CD4-positive, alpha-beta T cell (primary cell): ENCODE results near the gene OLFML2A. TPM values are rescaled to one million over a fixed set of nuclear protein-coding genes. Genes with fewer than 3 reads are reported as not detected.

Experiments used
- ATAC-seq: fragments of 200-7000 bp; cut with Tn5 transposase; one replicate; pipeline ENCODE4 v1.10.0; 2022; ENCODE audit warnings: mild to moderate bottlenecking; ENCODE audit not compliant: poor library complexity
- CTCF ChIA-PET: fragments of 350-600 bp; sonication (Branson Sonifier 250); formaldehyde crosslinking; loops from one replicate; lab custom pipeline; 2021; ENCODE audit warnings: antibody characterized with exemption, inconsistent platforms; lab: Charles Lee
- POLR2A ChIA-PET: fragments of 350-600 bp; sonication (Branson Sonifier 250); formaldehyde crosslinking; loops from one replicate; lab custom pipeline; 2021; ENCODE audit warnings: antibody characterized with exemption, inconsistent platforms; lab: Charles Lee
- DNase-seq, 14 experiments: peaks; one replicate each; pipeline ENCODE4 v3.0.0-alpha.2; 2013 to 2020; ENCODE audit warnings: mixed read lengths in 2 of 14
- H3K27ac ChIP-seq, 2 donors: one replicate each; pipeline versions ENCODE4 v1.5.1 to v1.7.0; 2013; ENCODE audit warnings: low read length in 2 of 2, low read depth in 1 of 2, mild to moderate bottlenecking in 1 of 2
- H3K27me3 ChIP-seq, 2 experiments: 1 replicate in 1 of 2; 2 replicates in 1 of 2; pipeline versions ENCODE4 v1.6.1 to v1.7.0; 2013; ENCODE audit warnings: low read length in 2 of 2, control low read depth in 1 of 2, mild to moderate bottlenecking in 1 of 2, moderate library complexity in 1 of 2; ENCODE audit not compliant: insufficient read depth in 2 of 2, control insufficient read depth in 1 of 2
- H3K36me3 ChIP-seq: one replicate; pipeline ENCODE4 v1.6.1; 2013; ENCODE audit warnings: low read length, control low read depth; ENCODE audit not compliant: insufficient read depth
- H3K4me1 ChIP-seq: one replicate; pipeline ENCODE4 v1.6.1; 2013; ENCODE audit warnings: low read length, control low read depth; ENCODE audit not compliant: insufficient read depth
- H3K4me3 ChIP-seq: one replicate; pipeline ENCODE4 v1.5.1; 2013; ENCODE audit warnings: mild to moderate bottlenecking, low read length, moderate library complexity
- H3K9me3 ChIP-seq, 2 experiments: 1 replicate in 1 of 2; 2 replicates in 1 of 2; pipeline versions ENCODE4 v1.6.1 to v1.7.0; 2013; ENCODE audit warnings: low read length in 2 of 2, mild to moderate bottlenecking in 2 of 2, control low read depth in 1 of 2, moderate library complexity in 1 of 2; ENCODE audit not compliant: control insufficient read depth in 1 of 2, insufficient read depth in 1 of 2
- H3K27ac Mint-ChIP-seq: one replicate; pipeline ENCODE4 v1.8.0; 2020; ENCODE audit warnings: mixed read lengths
- H3K27me3 Mint-ChIP-seq: one replicate; pipeline ENCODE4 v1.8.0; 2021; ENCODE audit warnings: mixed read lengths
- H3K36me3 Mint-ChIP-seq: one replicate; pipeline ENCODE4 v1.8.0; 2021; ENCODE audit warnings: low read depth, mixed read lengths
- H3K4me1 Mint-ChIP-seq: one replicate; pipeline ENCODE4 v1.8.0; 2021; ENCODE audit warnings: low read depth, mixed read lengths
- H3K4me3 Mint-ChIP-seq: one replicate; pipeline ENCODE4 v1.8.0; 2020; ENCODE audit warnings: mild to moderate bottlenecking, mixed read lengths
- H3K9me3 Mint-ChIP-seq: one replicate; pipeline ENCODE4 v1.8.0; 2020; ENCODE audit warnings: mixed read lengths
- CTCF ChIP-seq: fragments of 200-600 bp; IDR thresholded peaks from one replicate; pipeline ENCODE4 v1.8.0; 2022; ENCODE audit warnings: antibody characterized with exemption, mild to moderate bottlenecking
- intact Hi-C, 2 experiments: fragments of 100-400 bp; cut with DNase I in 1 of 2; cut with micrococcal nuclease in 1 of 2; formaldehyde crosslinking; loops; one replicate each; pipeline versions ENCODE4 v1.15.1 to v1.9.0; 2023 to 2025; cut with DNase I, micrococcal nuclease
- total RNA-seq, 174 experiments: library from RNA in 2 of 174; stranded (reverse) in 2 of 174; gene quantifications; one replicate each; pipeline ENCODE4 v1.2.3 and lab custom pipeline; 2021 to 2026

OLFML2A gene
- total RNA-seq, 2 experiments from 2014 or later: not detected

DNA sequence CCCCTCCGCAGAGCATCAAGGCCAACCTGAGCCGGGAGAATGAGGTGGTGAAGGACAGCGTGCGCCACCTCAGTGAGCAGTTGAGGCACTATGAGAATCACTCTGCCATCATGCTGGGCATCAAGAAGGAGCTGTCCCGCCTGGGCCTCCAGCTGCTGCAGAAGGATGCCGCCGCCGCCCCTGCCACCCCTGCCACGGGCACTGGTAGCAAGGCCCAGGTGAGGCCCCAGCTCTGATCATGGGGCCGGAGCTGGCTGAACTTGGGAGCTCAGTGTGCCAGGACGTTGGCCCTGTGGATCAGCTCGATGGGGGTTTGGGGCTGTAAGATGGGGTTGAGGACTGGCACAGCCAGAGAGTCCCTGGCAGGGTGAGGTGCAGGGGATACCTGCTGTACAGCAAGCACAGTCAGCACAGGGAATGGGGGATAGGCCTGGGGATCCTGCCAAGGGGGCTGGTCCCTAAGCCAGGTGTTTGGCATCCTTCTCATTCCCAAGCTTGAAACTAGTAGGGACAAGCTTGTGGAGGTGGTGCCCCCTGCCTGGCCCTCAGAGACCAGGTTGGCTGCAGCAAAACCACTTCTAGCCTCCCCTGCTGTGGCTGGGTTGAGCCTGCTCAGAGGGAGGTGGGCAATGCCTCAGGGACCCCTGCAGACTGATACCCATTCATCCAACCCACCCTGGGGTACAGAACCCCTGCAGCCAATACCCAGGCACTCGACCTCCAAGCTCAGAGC is 22.5 kb downstream of the OLFML2A start:
- Histone ChIP-seq H3K36me3 (no peaks in the 10 kb centered on the region), H3K27ac (no peak overlapping the region), H3K27me3 (peaks cover 0 to 2% of the 10 kb centered on the region in 2 experiments), H3K4me1 (no peaks in the 10 kb centered on the region), H3K9me3 (no peaks in the 10 kb centered on the region), H3K4me3 (no peak overlapping the region)
- DNase-seq (no peak), ATAC-seq (no peak)
- intact Hi-C loops: no loop called here
- Mint-ChIP-seq H3K36me3 (no peaks in the 10 kb centered on the region), H3K4me1 (no peaks in the 10 kb centered on the region), H3K4me3 (no peak overlapping the region), H3K9me3 (no peaks in the 10 kb centered on the region), H3K27ac (no peak overlapping the region), H3K27me3 (peaks cover 13% of the 10 kb centered on the region)
- TF ChIP-seq CTCF: no peak
- POLR2A ChIA-PET: no interaction called here
- CTCF ChIA-PET: no interaction called here

DNA sequence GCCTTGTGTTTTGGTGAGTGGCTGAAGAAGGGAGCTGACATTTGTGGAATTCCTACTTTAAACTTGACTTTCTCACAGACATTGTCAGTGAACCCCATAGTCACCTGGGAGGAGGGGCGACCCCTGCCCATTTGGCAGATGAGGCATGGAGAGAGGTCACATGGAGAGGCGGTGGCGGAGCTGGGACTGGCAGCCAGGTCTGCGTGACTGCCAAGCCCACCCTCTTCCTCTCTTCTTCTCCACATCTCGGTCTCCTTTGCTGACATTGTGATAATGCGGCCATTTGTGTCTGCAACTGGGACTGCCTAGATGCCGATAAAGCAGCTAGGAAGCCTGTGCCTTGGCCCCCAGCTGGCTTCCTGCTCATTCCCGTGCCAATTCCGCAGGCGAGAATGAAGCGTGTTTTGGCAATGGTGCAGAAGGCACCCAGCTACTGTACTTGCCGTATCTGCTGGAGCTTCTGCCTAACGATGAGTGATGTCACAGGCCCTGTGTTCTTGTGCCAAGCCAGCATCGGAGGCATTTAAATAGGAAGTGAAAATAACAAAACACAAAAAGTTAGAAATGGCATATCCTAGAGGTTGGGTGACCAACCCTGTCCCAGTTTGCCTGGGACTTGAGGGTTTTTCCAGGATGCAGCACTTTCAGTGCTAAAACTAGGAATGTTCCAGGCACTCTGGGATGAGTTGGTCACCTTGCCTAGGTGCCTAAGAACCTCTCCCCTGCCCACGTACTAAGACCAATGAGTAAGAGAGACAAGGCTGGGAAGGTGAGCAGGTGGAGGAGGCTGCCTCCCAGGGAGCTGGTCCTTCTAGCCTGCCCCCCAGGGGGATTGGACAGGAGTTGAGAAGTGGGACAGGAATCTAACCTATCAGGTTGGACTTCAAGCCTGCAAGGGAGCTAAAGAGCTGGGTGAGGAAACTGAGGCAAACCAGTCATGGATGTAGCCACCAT is 23.6 kb downstream of the OLFML2A start:
- POLR2A ChIA-PET: no interaction called here

More for the DNA sequence above, 23.6 kb downstream of the OLFML2A start:
- no peaks in the 10 kb centered on the region for H3K36me3 ChIP-seq
- ATAC-seq (no peak), DNase-seq (peak in 3 of 14 experiments; percentile 7 to 46 (median 45))
- Mint-ChIP-seq H3K4me1 (no peaks in the 10 kb centered on the region), H3K36me3 (no peaks in the 10 kb centered on the region), H3K27me3 (peaks cover 17% of the 10 kb centered on the region), H3K4me3 (no peak overlapping the region), H3K27ac (no peak overlapping the region), H3K9me3 (no peaks in the 10 kb centered on the region)
- no peak overlapping the region for H3K27ac ChIP-seq
- no peaks in the 10 kb centered on the region for H3K4me1 ChIP-seq
- intact Hi-C loops: no loop called here
- H3K27me3 ChIP-seq: peaks cover 0 to 2% of the 10 kb centered on the region in 2 experiments
- TF ChIP-seq CTCF: no peak
- H3K9me3 ChIP-seq: no peaks in the 10 kb centered on the region
- CTCF ChIA-PET: no interaction called here
- H3K4me3 ChIP-seq: no peak overlapping the region
